Spleen (tissue), 7 donors: ENCODE data around the gene PNMA8C.

Source experiments
- CTCF ChIP-seq, 11 experiments: fragments of 200-600 bp in 7 of 11; fragments of 450-650 bp in 4 of 11; sonication (generic) in 4 of 11; IDR thresholded peaks in 8 of 11; conservative IDR thresholded peaks in 3 of 11; 1 replicate in 7 of 11; 2 replicates in 4 of 11; pipeline versions ENCODE4 v1.4.0 to v1.8.0; 2016 to 2021; ENCODE audit warnings: antibody characterized with exemption in 11 of 11, inconsistent platforms in 4 of 11, mild to moderate bottlenecking in 1 of 11
- POLR2A ChIP-seq, 3 donors: fragments of 450-650 bp; IDR thresholded peaks; one replicate each; pipeline ENCODE4 v1.5.1; 2017; ENCODE audit warnings: antibody characterized with exemption in 3 of 3, mild to moderate bottlenecking in 1 of 3
- POLR2AphosphoS5 ChIP-seq, 3 donors: sonication (generic); formaldehyde crosslinking; IDR thresholded peaks; one replicate each; pipeline ENCODE4 v1.5.1; 2017; ENCODE audit warnings: antibody characterized with exemption in 3 of 3
- donor health status: DM: no; HTN: no; CAD: no; lungs with moderate emphysema.
- donor health status: DM: no; HTN: no; CAD: no.
- donor health status: DM: no; HTN: no; CAD: no.

- TF ChIP-seq CTCF (IDR thresholded peaks at IDR 0.05 in 8 of 11, conservative IDR thresholded peaks at IDR 0.05 in 3 of 11) (no peak), POLR2A (IDR thresholded peaks at IDR 0.05) (no peak), POLR2AphosphoS5 (IDR thresholded peaks at IDR 0.05) (peak in 1 of 3 donors; percentile 32)
Observed at GRCh38 chr19:46376241-46377153, 52.2 kb downstream of the PNMA8C start.
